ENCODE measurements around the gene ZBTB32. TPM values are rescaled to one million over a fixed set of nuclear protein-coding genes. Genes with fewer than 3 reads are reported as not detected.
"Not testable (repeated sequence)": the region's sequence is repeated elsewhere in the genome, so short reads cannot be mapped to it uniquely, and the experiment has no call there.

The ZBTB32 gene
- total RNA-seq, 1 donor from 2014 or later, result not detected

DNA sequence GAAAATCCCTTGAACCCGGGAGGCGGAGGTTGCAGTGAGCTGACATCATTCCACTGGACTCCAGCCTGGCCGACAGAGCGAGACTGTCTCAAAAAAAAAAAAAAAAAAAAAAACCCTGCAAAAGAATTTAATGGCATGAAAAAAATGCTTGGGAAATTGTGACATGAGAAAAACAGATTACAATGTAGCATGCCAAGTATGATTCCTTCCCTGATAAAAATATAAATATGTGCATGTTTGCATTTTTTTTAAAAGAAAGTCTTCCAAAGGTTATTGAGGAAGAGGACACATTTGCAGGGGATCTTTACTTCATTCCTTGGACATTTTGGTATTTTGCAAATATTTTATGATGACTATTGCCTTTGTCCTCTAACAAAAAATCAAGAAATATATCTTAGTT, 14.5 kb upstream of the ZBTB32 start:
- Mint-ChIP-seq H3K9me3 (ENCODE audit: low read depth) (no peaks in the 10 kb centered on the region), H3K36me3 (ENCODE audit: low read depth) (no peaks in the 10 kb centered on the region), H3K4me1 (ENCODE audit: low read depth) (peaks cover 6% of the 10 kb centered on the region), H3K27me3 (ENCODE audit: low read depth) (no peaks in the 10 kb centered on the region), H3K4me3 (ENCODE audit: unreplicated experiment) (no peak overlapping the region), H3K27ac (ENCODE audit: unreplicated experiment) (peak overlapping the region; percentile 77)
- DNase-seq (ENCODE audit: low spot score), result no peak
- TF ChIP-seq, protein P1, sequence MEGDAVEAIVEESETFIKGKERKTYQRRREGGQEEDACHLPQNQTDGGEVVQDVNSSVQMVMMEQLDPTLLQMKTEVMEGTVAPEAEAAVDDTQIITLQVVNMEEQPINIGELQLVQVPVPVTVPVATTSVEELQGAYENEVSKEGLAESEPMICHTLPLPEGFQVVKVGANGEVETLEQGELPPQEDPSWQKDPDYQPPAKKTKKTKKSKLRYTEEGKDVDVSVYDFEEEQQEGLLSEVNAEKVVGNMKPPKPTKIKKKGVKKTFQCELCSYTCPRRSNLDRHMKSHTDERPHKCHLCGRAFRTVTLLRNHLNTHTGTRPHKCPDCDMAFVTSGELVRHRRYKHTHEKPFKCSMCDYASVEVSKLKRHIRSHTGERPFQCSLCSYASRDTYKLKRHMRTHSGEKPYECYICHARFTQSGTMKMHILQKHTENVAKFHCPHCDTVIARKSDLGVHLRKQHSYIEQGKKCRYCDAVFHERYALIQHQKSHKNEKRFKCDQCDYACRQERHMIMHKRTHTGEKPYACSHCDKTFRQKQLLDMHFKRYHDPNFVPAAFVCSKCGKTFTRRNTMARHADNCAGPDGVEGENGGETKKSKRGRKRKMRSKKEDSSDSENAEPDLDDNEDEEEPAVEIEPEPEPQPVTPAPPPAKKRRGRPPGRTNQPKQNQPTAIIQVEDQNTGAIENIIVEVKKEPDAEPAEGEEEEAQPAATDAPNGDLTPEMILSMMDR (IDR thresholded peaks at IDR 0.05), result no peak

DNA sequence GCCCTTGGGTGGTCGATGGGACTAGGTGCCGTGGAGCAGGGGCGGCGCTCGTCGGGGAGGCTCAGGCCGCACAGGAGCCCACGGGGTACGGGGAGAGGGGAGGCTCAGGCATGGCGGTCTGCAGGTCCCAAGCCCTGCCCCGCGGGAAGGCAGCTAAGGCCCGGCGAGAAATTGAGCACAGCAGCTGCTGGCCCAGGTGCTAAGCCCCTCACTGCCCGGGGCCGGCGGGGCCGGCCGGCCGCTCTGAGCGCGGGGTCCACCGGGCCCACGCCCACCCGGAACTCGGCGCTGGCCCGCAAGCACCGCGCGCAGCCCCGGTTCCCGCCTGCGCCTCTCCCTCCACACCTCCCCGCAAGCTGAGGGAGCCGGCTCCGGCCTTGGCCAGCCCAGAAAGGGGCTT, 13.3 kb upstream of the ZBTB32 start:
- DNase-seq (ENCODE audit: low spot score); H3K27me3 Mint-ChIP-seq (ENCODE audit: low read depth); H3K36me3 Mint-ChIP-seq (ENCODE audit: low read depth); H3K4me1 Mint-ChIP-seq (ENCODE audit: low read depth); H3K4me3 Mint-ChIP-seq (ENCODE audit: unreplicated experiment); H3K27ac Mint-ChIP-seq (ENCODE audit: unreplicated experiment); H3K9me3 Mint-ChIP-seq (ENCODE audit: low read depth): not testable (repeated sequence)

DNA sequence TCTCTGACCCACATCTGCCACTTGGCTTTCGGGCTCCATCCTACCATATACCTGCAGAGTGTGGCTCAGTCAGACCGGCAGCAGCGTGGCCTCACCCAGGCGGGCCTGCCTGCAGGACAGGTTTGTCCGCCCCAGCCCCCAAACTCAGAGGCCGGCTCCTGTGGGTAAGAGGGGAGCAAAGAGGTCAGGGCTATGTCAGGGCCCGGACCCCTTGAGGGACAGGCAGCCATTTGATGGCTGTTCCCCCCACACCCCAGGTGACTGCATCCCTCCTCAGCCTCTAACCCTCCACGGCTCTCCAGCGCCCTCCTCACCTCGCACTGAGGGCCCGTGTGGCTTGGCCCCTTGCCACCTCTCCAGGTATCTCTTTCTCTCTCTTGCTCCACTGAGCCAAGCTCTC, 12.3 kb upstream of the ZBTB32 start:
- no peak overlapping the region for H3K27ac Mint-ChIP-seq (ENCODE audit: unreplicated experiment)
- no peaks in the 10 kb centered on the region for H3K27me3 Mint-ChIP-seq (ENCODE audit: low read depth)
- DNase-seq (ENCODE audit: low spot score), result no peak
- H3K4me1 Mint-ChIP-seq (ENCODE audit: low read depth), result peaks cover 6% of the 10 kb centered on the region
- no peaks in the 10 kb centered on the region for H3K36me3 Mint-ChIP-seq (ENCODE audit: low read depth)
- H3K4me3 Mint-ChIP-seq (ENCODE audit: unreplicated experiment), result no peak overlapping the region
- TF ChIP-seq, protein P1 (IDR thresholded peaks at IDR 0.05), result no peak
- H3K9me3 Mint-ChIP-seq (ENCODE audit: low read depth), result no peaks in the 10 kb centered on the region

DNA sequence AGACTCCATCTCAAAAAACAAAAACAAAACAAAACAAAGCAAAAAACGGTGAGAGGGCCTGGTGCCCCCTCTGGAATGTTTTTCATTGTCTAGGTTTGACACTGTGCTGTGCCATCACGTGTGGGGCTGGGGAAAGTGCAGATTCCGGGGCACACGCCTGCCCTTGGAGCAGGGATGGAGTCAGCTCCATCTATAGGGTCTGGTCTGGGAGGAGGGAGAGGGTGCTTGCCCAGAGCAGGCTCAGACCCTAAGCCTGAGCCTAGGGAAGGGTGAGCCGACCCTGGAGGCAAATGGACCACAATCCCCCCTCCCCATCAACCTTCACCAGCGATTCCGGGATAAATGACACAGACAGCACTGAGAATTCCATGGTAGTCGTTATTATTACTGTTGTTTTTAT, 10.9 kb upstream of the ZBTB32 start:
- Mint-ChIP-seq H3K27ac (ENCODE audit: unreplicated experiment) (no peak overlapping the region), H3K27me3 (ENCODE audit: low read depth) (no peaks in the 10 kb centered on the region), H3K4me1 (ENCODE audit: low read depth) (peaks cover 6% of the 10 kb centered on the region), H3K36me3 (ENCODE audit: low read depth) (no peaks in the 10 kb centered on the region), H3K4me3 (ENCODE audit: unreplicated experiment) (no peak overlapping the region), H3K9me3 (ENCODE audit: low read depth) (no peaks in the 10 kb centered on the region)
- TF ChIP-seq, protein P1 (IDR thresholded peaks at IDR 0.05), result no peak
- no peak for DNase-seq (ENCODE audit: low spot score)

DNA sequence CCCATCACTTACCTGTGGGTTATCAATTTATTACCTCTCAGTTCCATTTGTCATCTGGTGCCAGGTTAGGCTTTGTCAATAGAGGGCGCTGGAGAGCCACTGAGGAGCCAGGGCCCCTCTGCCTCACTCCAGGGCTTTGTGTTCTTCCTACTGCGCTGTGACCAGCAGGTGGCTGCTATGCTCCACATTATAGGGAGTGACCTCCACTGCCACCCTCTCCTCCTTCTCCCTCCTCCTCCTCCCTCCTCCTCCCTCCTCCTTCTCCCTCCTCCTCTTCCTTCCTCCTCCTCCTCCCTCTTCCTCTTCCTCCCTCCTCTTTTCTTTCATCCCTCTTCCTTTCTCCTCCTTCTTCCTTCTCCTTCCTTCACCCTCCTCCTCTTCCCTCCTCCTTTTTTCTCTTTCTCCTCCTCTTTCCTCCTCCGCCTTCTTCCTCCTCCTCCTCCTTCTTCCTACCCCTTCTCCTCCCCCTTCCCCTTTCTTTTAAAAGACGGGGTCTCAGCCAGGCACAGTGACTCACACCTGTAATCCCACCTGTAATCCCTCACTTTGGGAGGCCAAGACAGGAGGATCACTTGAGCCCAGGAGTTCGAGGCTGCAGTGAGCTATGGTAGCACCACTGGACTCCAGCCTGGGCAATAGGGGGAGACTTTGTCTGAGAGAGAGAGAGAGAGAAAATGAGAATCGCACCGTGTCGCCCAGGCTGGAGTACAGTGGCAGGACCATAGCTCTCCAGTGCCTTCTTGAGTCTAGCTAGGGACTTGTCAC, 10.3 kb upstream of the ZBTB32 start:
- H3K27me3 Mint-ChIP-seq (ENCODE audit: low read depth), result no peaks in the 10 kb centered on the region
- H3K36me3 Mint-ChIP-seq (ENCODE audit: low read depth), result no peaks in the 10 kb centered on the region
- peaks cover 6% of the 10 kb centered on the region for H3K4me1 Mint-ChIP-seq (ENCODE audit: low read depth)
- no peak overlapping the region for H3K27ac Mint-ChIP-seq (ENCODE audit: unreplicated experiment)
- no peak overlapping the region for H3K4me3 Mint-ChIP-seq (ENCODE audit: unreplicated experiment)
- H3K9me3 Mint-ChIP-seq (ENCODE audit: low read depth), result no peaks in the 10 kb centered on the region
- no peak for DNase-seq (ENCODE audit: low spot score)
- TF ChIP-seq, protein P1 (IDR thresholded peaks at IDR 0.05), result peak; percentile 94

DNA sequence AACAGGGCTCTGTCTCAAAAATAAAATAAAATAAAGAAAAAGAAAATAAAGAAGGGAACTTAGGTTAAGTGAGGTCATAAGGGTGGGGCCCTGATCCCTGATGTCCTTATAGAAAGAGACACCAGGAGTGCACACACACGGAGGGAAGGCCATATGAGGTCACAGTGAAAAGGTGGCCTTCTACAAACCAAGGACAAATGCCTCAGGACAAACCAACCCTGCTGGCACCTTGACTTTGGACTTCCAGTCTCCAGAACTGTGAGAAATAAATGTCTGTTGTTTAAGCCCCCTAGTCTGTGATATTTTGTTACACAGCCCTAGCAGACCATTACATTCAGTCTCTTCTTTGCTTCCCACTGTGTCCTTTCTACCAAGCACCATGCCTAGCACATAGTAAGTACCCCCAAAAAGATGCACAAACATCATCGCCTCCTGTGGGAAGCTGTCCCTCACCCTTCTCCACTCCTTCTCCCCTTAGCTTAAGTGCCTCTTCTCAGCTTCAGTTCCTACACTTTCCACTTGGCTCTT, 8.4 kb upstream of the ZBTB32 start:
- H3K4me1 Mint-ChIP-seq (ENCODE audit: low read depth), result no peaks in the 10 kb centered on the region
- no peak overlapping the region for H3K4me3 Mint-ChIP-seq (ENCODE audit: unreplicated experiment)
- no peaks in the 10 kb centered on the region for H3K27me3 Mint-ChIP-seq (ENCODE audit: low read depth)
- TF ChIP-seq, protein P1 (IDR thresholded peaks at IDR 0.05), result no peak
- H3K27ac Mint-ChIP-seq (ENCODE audit: unreplicated experiment), result no peak overlapping the region
- H3K36me3 Mint-ChIP-seq (ENCODE audit: low read depth), result no peaks in the 10 kb centered on the region
- no peak for DNase-seq (ENCODE audit: low spot score)
- no peaks in the 10 kb centered on the region for H3K9me3 Mint-ChIP-seq (ENCODE audit: low read depth)

Measured in chondrocyte (in vitro differentiated cells).